Measurements from ENCODE around the gene AQP9. TPM values are rescaled to one million over a fixed set of nuclear protein-coding genes. Genes with fewer than 3 reads are reported as not detected.

AQP9 gene
- total RNA-seq, 1 donor from 2014 or later, result not detected

DNA sequence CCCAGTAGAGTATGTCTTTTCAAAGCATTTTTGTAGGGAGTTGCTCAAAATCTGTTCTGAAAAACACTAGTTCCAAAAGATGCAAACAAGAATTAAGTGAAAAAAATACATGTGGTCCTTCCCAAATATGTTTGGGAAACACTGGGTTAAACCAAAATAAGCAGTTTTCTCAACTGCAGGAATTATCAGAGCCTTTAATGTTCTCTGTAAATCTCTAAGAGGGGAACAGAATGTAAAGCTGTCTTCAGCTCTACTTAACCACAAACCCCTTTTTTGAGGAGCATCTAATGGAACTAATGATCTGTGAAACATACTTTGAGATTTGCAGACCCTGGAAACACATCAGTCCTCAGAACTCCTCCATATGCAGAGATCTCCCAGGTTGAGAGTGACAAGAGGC, 9.9 kb downstream of the AQP9 start:
- DNase-seq (ENCODE audit: low read depth), result no peak
- TF ChIP-seq, protein P1, sequence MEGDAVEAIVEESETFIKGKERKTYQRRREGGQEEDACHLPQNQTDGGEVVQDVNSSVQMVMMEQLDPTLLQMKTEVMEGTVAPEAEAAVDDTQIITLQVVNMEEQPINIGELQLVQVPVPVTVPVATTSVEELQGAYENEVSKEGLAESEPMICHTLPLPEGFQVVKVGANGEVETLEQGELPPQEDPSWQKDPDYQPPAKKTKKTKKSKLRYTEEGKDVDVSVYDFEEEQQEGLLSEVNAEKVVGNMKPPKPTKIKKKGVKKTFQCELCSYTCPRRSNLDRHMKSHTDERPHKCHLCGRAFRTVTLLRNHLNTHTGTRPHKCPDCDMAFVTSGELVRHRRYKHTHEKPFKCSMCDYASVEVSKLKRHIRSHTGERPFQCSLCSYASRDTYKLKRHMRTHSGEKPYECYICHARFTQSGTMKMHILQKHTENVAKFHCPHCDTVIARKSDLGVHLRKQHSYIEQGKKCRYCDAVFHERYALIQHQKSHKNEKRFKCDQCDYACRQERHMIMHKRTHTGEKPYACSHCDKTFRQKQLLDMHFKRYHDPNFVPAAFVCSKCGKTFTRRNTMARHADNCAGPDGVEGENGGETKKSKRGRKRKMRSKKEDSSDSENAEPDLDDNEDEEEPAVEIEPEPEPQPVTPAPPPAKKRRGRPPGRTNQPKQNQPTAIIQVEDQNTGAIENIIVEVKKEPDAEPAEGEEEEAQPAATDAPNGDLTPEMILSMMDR (IDR thresholded peaks at IDR 0.05; ENCODE audit: insufficient read depth, low read length, poor library complexity, severe bottlenecking), result no peak
- H3K27me3 ChIP-seq (ENCODE audit: control insufficient read depth, insufficient read depth, low read length), result no peaks in the 10 kb centered on the region
- H3K36me3 ChIP-seq (ENCODE audit: control insufficient read depth, insufficient read depth, low read length), result no peaks in the 10 kb centered on the region
- H3K4me3 ChIP-seq (ENCODE audit: low read depth, low read length), result no peak overlapping the region

DNA sequence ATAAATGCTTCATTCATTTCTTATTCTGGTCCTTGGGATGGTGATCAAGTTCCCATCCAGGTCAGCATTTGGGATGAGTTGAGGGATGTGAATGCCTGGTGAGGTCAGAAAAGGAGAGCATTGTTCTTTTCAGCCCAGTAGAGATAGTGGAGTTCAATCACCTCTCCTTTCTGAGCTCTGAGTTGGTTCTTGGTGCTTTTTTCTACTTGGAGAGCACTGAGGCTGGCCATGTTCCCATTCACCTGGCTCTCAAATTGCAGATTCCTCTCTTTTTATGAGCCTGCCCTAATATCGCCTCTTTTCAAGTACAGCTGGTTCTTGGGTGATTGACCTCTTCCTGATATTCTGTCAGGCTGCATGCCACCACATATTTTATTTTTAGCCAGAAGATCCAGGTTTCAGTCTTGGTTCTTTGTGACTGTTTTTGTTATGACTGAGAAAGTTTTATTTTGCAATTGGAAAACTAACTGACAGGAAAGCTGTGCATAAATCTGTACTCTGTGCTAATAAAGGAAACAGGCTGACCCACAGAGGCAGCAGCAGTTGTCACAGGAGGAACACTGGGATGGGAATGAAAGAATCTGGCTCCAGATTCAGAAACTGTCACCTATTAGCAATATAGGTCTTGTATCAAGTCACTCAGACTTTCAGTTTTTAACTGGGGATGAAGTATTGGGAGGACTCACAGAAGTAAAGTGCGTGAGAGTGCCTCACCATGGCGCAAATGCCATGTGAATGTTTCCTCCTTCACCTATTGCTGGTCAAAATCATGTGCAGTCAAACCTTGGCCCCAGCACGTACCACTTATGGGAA, 10.7 kb downstream of the AQP9 start:
- TF ChIP-seq, protein P1 (IDR thresholded peaks at IDR 0.05; ENCODE audit: insufficient read depth, low read length, poor library complexity, severe bottlenecking), result no peak
- Histone ChIP-seq H3K27me3 (ENCODE audit: control insufficient read depth, insufficient read depth, low read length) (no peaks in the 10 kb centered on the region), H3K4me3 (ENCODE audit: low read depth, low read length) (no peak overlapping the region), H3K36me3 (ENCODE audit: control insufficient read depth, insufficient read depth, low read length) (no peaks in the 10 kb centered on the region)
- DNase-seq (ENCODE audit: low read depth), result no peak

DNA sequence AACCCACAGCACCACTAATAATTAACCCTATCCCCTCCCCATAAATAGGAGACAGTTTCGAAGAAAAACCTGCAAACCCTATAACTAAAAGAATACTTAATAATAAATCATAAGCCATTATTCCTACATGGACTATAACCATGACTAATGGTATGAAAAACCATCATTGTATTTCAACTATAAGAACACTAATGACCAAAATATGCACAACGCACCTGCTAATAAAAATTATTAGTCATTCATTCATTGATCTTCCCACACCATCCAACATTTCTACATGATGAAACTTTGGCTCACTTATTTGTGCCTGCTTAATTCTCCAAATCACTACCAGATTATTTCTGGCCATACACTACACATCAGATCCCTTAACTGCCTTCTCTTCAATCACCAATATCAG, 16.6 kb downstream of the AQP9 start:
- H3K36me3 ChIP-seq (ENCODE audit: control insufficient read depth, insufficient read depth, low read length), result no peaks in the 10 kb centered on the region
- TF ChIP-seq, protein P1 (IDR thresholded peaks at IDR 0.05; ENCODE audit: insufficient read depth, low read length, poor library complexity, severe bottlenecking), result no peak
- no peaks in the 10 kb centered on the region for H3K27me3 ChIP-seq (ENCODE audit: control insufficient read depth, insufficient read depth, low read length)
- no peak for DNase-seq (ENCODE audit: low read depth)
- no peak overlapping the region for H3K4me3 ChIP-seq (ENCODE audit: low read depth, low read length)

DNA sequence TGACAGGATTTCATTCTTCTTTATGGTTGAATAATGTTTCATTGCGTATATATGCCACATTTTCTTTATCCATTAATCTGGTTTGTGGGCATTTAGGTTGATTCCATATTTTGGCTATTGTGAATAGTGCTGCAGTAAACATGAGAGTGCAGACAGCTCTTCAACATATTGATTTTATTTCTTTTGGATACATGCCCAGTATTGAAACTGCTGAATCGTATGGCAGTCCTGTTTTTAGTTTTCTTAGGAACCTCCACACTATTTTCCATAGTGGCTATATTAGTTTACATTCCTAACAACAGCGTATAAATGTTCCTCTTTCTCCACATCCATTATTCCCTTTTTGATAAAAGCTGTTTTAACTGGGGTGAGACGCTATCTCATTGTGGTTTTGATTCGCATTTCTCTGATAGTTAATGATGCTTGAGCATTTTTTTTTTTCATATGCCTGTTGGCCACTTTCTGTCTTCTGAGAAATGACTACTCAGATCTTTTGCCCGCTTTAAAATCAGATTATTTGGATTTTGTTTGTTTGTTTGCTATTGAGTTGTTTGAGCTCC, 21.7 kb downstream of the AQP9 start:
- no peaks in the 10 kb centered on the region for H3K27me3 ChIP-seq (ENCODE audit: control insufficient read depth, insufficient read depth, low read length)
- no peak overlapping the region for H3K4me3 ChIP-seq (ENCODE audit: low read depth, low read length)
- no peak for DNase-seq (ENCODE audit: low read depth)
- TF ChIP-seq, protein P1 (IDR thresholded peaks at IDR 0.05; ENCODE audit: insufficient read depth, low read length, poor library complexity, severe bottlenecking), result no peak
- no peaks in the 10 kb centered on the region for H3K36me3 ChIP-seq (ENCODE audit: control insufficient read depth, insufficient read depth, low read length)

DNA sequence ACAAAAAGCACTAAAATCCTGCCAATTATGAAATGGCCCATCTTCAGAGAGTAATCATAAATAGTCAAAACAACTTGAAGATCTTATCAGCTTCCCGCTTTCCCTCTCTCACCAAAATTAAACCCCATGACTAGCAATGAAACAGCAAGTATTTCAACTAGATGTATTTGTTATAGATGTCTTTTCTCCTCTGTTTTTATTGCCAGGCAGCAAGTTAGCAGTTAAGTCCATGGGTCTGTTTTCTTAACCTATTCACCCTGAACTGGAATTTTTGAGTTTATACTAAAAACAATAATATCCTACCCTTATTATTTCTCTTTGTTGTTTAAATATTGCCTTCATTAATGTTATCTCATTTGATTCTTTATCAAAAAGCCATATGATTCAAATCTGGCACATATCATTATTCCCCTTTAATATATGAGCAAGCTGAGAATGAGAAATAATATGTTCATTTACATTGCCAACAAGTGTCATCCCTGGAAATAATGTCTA, 23.3 kb downstream of the AQP9 start:
- Histone ChIP-seq H3K36me3 (ENCODE audit: control insufficient read depth, insufficient read depth, low read length) (no peaks in the 10 kb centered on the region), H3K27me3 (ENCODE audit: control insufficient read depth, insufficient read depth, low read length) (no peaks in the 10 kb centered on the region), H3K4me3 (ENCODE audit: low read depth, low read length) (no peak overlapping the region)
- DNase-seq (ENCODE audit: low read depth), result no peak
- TF ChIP-seq, protein P1 (IDR thresholded peaks at IDR 0.05; ENCODE audit: insufficient read depth, low read length, poor library complexity, severe bottlenecking), result no peak

All from kidney epithelial cell (primary cell).